CD4-positive, alpha-beta T cell treated with Interferon alpha-2 for 1 hour (primary cell): ENCODE results near the gene RIC8A.
"Not testable (repeated sequence)": the region's sequence is repeated elsewhere in the genome, so short reads cannot be mapped to it uniquely, and the experiment has no call there.

Source experiments
- DNase-seq, 2 donors: peaks; one replicate each; pipeline ENCODE4 v3.0.0-alpha.2; 2020 to 2022

The RIC8A gene

GRCh38 chr11:220641-221215 lies 13.2 kb downstream of the RIC8A start:
- not testable (repeated sequence) for DNase-seq

GRCh38 chr11:221539-221938 lies 14.0 kb downstream of the RIC8A start:
- no peak for DNase-seq

- DNase-seq = no peak
Observed at GRCh38 chr11:221998-222789, 14.7 kb downstream of the RIC8A start.

- DNase-seq = no peak
Observed at GRCh38 chr11:223026-223789, 15.7 kb downstream of the RIC8A start.

GRCh38 chr11:223884-224283 lies 16.4 kb downstream of the RIC8A start:
- no peak for DNase-seq

- DNase-seq = no peak
Observed at GRCh38 chr11:224424-224823, 16.9 kb downstream of the RIC8A start.

- no peak for DNase-seq
Observed at GRCh38 chr11:225734-226453, 18.4 kb downstream of the RIC8A start.

- DNase-seq = no peak
Observed at GRCh38 chr11:227824-228379, 20.4 kb downstream of the RIC8A start.

- DNase-seq = no peak
Observed at GRCh38 chr11:230431-230830, 22.9 kb downstream of the RIC8A start.

GRCh38 chr11:232783-233565 lies 25.5 kb downstream of the RIC8A start:
- DNase-seq = no peak

- DNase-seq = no peak
Observed at GRCh38 chr11:235180-235579, 27.7 kb downstream of the RIC8A start.

GRCh38 chr11:235609-235996 lies 28.1 kb downstream of the RIC8A start:
- DNase-seq = peak in 1 of 2 donors; percentile 52

GRCh38 chr11:235997-236773 lies 28.7 kb downstream of the RIC8A start, which contains the start of gene SIRT3:
TSS of gene SIRT3 (minus strand) at chr11:236342. CDS start at chr11:236328, 14 bp downstream.
- DNase-seq = peak; percentile 88 to 91

- peak; percentile 85 to 88 for DNase-seq
Observed at GRCh38 chr11:236774-237767, 29.6 kb downstream of the RIC8A start, which contains the start of gene PSMD13. TSS of gene PSMD13 (plus strand) at chr11:236976. CDS start at chr11:237050, 74 bp downstream.

- not testable (repeated sequence) for DNase-seq
Observed at GRCh38 chr11:238346-238745, 30.8 kb downstream of the RIC8A start.

- DNase-seq = no peak
Observed at GRCh38 chr11:240315-240714, 32.8 kb downstream of the RIC8A start.

- no peak for DNase-seq
Observed at GRCh38 chr11:241634-242033, 34.1 kb downstream of the RIC8A start.

GRCh38 chr11:244376-244775 lies 36.9 kb downstream of the RIC8A start:
- no peak for DNase-seq

GRCh38 chr11:249062-249461 lies 41.6 kb downstream of the RIC8A start:
- no peak for DNase-seq

GRCh38 chr11:250274-250673 lies 42.8 kb downstream of the RIC8A start:
- no peak for DNase-seq
